Heart left ventricle (tissue), 16 donors: ENCODE results near the gene SCAI. TPM values are rescaled to one million over a fixed set of nuclear protein-coding genes. Genes with fewer than 3 reads are reported as not detected.

Experiments used
- ATAC-seq, 4 donors: fragments of 200-7000 bp; cut with Tn5 transposase; one replicate each; pipeline ENCODE4 v1.9.1; 2020 to 2022; ENCODE audit warnings: moderate library complexity in 4 of 4, mild to moderate bottlenecking in 3 of 4, moderate number of reproducible peaks in 1 of 4
- DNase-seq, 5 donors: peaks; one replicate each; pipeline ENCODE4 v3.0.0-alpha.2; 2020
- H3K27ac ChIP-seq, 12 donors: fragments of 200-600 bp; sonication (generic) in 4 of 12; one replicate each; pipeline versions ENCODE4 v1.5.0 to v1.8.0; 2016 to 2022; ENCODE audit warnings: mild to moderate bottlenecking in 2 of 12
- H3K27me3 ChIP-seq, 9 donors: fragments of 200-600 bp; sonication (generic) in 2 of 9; one replicate each; pipeline versions ENCODE4 v1.5.1 to v1.8.0; 2016 to 2022; ENCODE audit warnings: mild to moderate bottlenecking in 3 of 9
- H3K36me3 ChIP-seq, 9 donors: fragments of 200-600 bp; sonication (generic) in 2 of 9; one replicate each; pipeline versions ENCODE4 v1.5.0 to v1.8.0; 2018 to 2022; ENCODE audit warnings: mild to moderate bottlenecking in 2 of 9
- H3K4me1 ChIP-seq, 12 donors: fragments of 200-600 bp; sonication (generic) in 4 of 12; one replicate each; pipeline versions ENCODE4 v1.5.0 to v1.8.0; 2016 to 2022; ENCODE audit warnings: mild to moderate bottlenecking in 3 of 12
- H3K4me3 ChIP-seq, 12 donors: fragments of 200-600 bp; sonication (generic) in 4 of 12; one replicate each; pipeline versions ENCODE4 v1.5.0 to v1.8.0; 2017 to 2022; ENCODE audit warnings: mild to moderate bottlenecking in 9 of 12, moderate library complexity in 4 of 12
- H3K9me3 ChIP-seq, 12 donors: fragments of 200-600 bp; sonication (generic) in 4 of 12; one replicate each; pipeline versions ENCODE4 v1.5.0 to v1.8.0; 2016 to 2022; ENCODE audit warnings: mild to moderate bottlenecking in 1 of 12
- POLR2A ChIP-seq, 2 donors: fragments of 450-650 bp; IDR thresholded peaks; one replicate each; pipeline ENCODE4 v1.6.1; 2017; ENCODE audit warnings: antibody characterized with exemption in 2 of 2, mild to moderate bottlenecking in 2 of 2, moderate library complexity in 2 of 2
- WGBS, 4 donors: extraction: QIAGEN DNeasy Blood & Tissue Kit in 2 of 4; methylation state at CpG; one replicate each; pipeline versions ENCODE4 v1.1.5 to v1.1.7; 2013 to 2018; 5-methylcytosine and 5-hydroxymethylcytosine counted together
- intact Hi-C, 10 donors: fragments of 100-400 bp; cut with DNase I; formaldehyde crosslinking; loops; one replicate each; pipeline versions ENCODE4 v1.11.1 to v1.14.2; 2022
- polyA plus RNA-seq, 2 donors: library from polyadenylated mRNA; stranded (reverse); fragments of 200-250 nt; gene quantifications; one replicate each; pipeline ENCODE4 v1.2.3, GENCODE V29; 2013
- total RNA-seq, 9 donors: library from RNA; depleted of rRNA in 2 of 9; stranded (reverse); fragments of >200 nt in 2 of 9; fragmentation: NEBNext Ultra II Directional in 3 of 9; extraction: Animal tissue kit (Norgen Biotek cat#: 25700) in 3 of 9; gene quantifications; one replicate each; pipeline versions ENCODE4 v1.1.0 to v1.2.4, GENCODE V29; 2016 to 2023
- TF ChIP-seq, protein P1 (sequence below), 12 donors: fragments of 200-600 bp; sonication (generic) in 4 of 12; IDR thresholded peaks; one replicate each; pipeline versions ENCODE4 v1.5.0 to v1.8.0; 2018 to 2022; ENCODE audit warnings: antibody characterized with exemption in 12 of 12, mild to moderate bottlenecking in 5 of 12
- donor health status: ischemic (EF 13 %, LVEDD 7.1; RV severe dilation, severe dysfunction).
- donor health status: healthy with polysubstance abuse.
- donor health status: DM: no; HTN: yes; CAD: no.
- donor health status: DM: no; HTN: no; CAD: no.
- donor health status: ischemic (EF 25% LVEDD 6.9; RV normal size, moderate dysfunction).
- donor health status: ischemic (EF 25% LVEDD 5.7; RV mildly dilated, moderate dysfunction).
- donor health status: healthy.
- donor health status: DM: yes; HTN: yes; CAD: no.
- donor health status: ischemic (EF 35%, LVEDD 5.7; RV mildly dilated, moderate dysfunction).
- donor health status: nonischemic (EF 11% LVEDD 7.7; RV severe dilation, severe dysfunction).
- donor health status: DM: yes; HTN: yes; CAD: no.
- donor health status: PGD.
- donor health status: ischemic (EF 29% LVEDD 5.4; RV normal size, mild dysfunction).
- donor health status: nonischemic (EF 23%, LVEDD 6.1; RV moderate dilation, normal function).

The SCAI gene
- total and polyA plus RNA-seq, 11 donors, result 1.4 to 5.3 (median 3.8) TPM

GRCh38 chr9:125177888-125178287, 34.6 kb upstream of the SCAI start:
- Histone ChIP-seq H3K4me3 (no peak overlapping the region), H3K9me3 (no peaks in the 10 kb centered on the region), H3K36me3 (no peaks in the 10 kb centered on the region), H3K4me1 (peaks cover 0 to 53% (median 21%) of the 10 kb centered on the region in 12 donors), H3K27ac (peak overlapping the region in 1 of 12 donors; percentile 69), H3K27me3 (no peaks in the 10 kb centered on the region)
- DNase-seq (no peak), ATAC-seq (no peak)
- intact Hi-C loops, result no loop called here
- no peak for TF ChIP-seq POLR2A (IDR thresholded peaks at IDR 0.05)
- TF ChIP-seq, protein P1, sequence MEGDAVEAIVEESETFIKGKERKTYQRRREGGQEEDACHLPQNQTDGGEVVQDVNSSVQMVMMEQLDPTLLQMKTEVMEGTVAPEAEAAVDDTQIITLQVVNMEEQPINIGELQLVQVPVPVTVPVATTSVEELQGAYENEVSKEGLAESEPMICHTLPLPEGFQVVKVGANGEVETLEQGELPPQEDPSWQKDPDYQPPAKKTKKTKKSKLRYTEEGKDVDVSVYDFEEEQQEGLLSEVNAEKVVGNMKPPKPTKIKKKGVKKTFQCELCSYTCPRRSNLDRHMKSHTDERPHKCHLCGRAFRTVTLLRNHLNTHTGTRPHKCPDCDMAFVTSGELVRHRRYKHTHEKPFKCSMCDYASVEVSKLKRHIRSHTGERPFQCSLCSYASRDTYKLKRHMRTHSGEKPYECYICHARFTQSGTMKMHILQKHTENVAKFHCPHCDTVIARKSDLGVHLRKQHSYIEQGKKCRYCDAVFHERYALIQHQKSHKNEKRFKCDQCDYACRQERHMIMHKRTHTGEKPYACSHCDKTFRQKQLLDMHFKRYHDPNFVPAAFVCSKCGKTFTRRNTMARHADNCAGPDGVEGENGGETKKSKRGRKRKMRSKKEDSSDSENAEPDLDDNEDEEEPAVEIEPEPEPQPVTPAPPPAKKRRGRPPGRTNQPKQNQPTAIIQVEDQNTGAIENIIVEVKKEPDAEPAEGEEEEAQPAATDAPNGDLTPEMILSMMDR (IDR thresholded peaks at IDR 0.05), result no peak
- 84 to 98% (median 94%) methylated on average over 1 of the region's 1 CpG for WGBS, 4 donors

DNA sequence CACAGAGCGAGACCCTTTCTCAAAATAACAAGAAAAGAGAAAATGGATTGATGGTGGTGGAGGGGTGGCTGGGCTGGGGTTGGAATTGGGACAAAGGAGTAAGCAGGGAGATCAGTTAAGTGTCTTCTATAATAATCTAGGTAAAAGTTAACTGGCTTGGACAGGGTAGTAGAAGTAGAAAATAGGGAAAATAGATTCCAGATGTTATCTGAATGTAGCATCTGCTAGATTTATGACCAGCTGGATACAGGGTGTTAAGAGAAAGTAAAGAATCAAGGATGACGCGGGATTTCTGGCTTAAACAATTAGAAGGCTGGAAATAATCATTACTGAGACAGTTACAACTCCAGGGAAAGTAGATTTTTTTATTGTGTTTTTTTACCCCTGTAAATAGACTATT, 33.3 kb upstream of the SCAI start:
- TF ChIP-seq, protein P1 (IDR thresholded peaks at IDR 0.05), result no peak
- no peak for TF ChIP-seq POLR2A (IDR thresholded peaks at IDR 0.05)
- peak overlapping the region in 1 of 12 donors; percentile 69 for H3K27ac ChIP-seq
- 89 to 94% (median 93%) methylated on average over 3 of the region's 3 CpGs for WGBS, 4 donors

GRCh38 chr9:125172031-125172755, 28.9 kb upstream of the SCAI start:
- no peak for DNase-seq
- TF ChIP-seq POLR2A (IDR thresholded peaks at IDR 0.05), result no peak
- TF ChIP-seq, protein P1 (IDR thresholded peaks at IDR 0.05), result no peak
- H3K9me3 ChIP-seq, result no peaks in the 10 kb centered on the region
- H3K27me3 ChIP-seq, result no peaks in the 10 kb centered on the region
- ATAC-seq, result no peak
- H3K4me1 ChIP-seq, result peaks cover 0 to 33% (median 22%) of the 10 kb centered on the region in 12 donors
- H3K27ac ChIP-seq, result peak overlapping the region in 2 of 12 donors; percentile 9 to 33
- H3K4me3 ChIP-seq, result no peak overlapping the region
- WGBS, 4 donors, result 45 to 58% (median 54%) methylated on average over 6 of the region's 6 CpGs
- intact Hi-C loops, result no loop called here
- peaks cover 0 to 35% (median 26%) of the 10 kb centered on the region in 9 donors for H3K36me3 ChIP-seq

More for the DNA sequence above, 33.3 kb upstream of the SCAI start:
- Histone ChIP-seq H3K36me3 (no peaks in the 10 kb centered on the region), H3K27me3 (no peaks in the 10 kb centered on the region), H3K4me3 (no peak overlapping the region), H3K4me1 (peaks cover 0 to 53% (median 26%) of the 10 kb centered on the region in 12 donors), H3K9me3 (no peaks in the 10 kb centered on the region)
- intact Hi-C loops, result no loop called here
- no peak for DNase-seq
- ATAC-seq, result no peak

GRCh38 chr9:125169895-125170294, 26.6 kb upstream of the SCAI start:
- Histone ChIP-seq H3K27ac (no peak overlapping the region), H3K4me1 (peaks cover 0 to 29% (median 19%) of the 10 kb centered on the region in 12 donors), H3K9me3 (no peaks in the 10 kb centered on the region), H3K36me3 (peaks cover 0 to 51% (median 32%) of the 10 kb centered on the region in 9 donors), H3K27me3 (no peaks in the 10 kb centered on the region), H3K4me3 (no peak overlapping the region)
- DNase-seq (no peak), ATAC-seq (no peak)
- TF ChIP-seq POLR2A (IDR thresholded peaks at IDR 0.05), result no peak
- TF ChIP-seq, protein P1 (IDR thresholded peaks at IDR 0.05), result no peak
- intact Hi-C loops, result no loop called here
